Occipital lobe (tissue), 2 donors: Measurements from ENCODE around the gene SPR. TPM values are rescaled to one million over a fixed set of nuclear protein-coding genes. Genes with fewer than 3 reads are reported as not detected.

Source experiments
- DNase-seq: peaks from one replicate; lab custom pipeline; 2025; lab: John Stamatoyannopoulos, UW
- total RNA-seq: library from RNA; depleted of rRNA; stranded (reverse); fragments of >200 nt; gene quantifications from one replicate; pipeline ENCODE4 v1.2.3, GENCODE V29; 2014

SPR gene
- total RNA-seq, 1 donor from 2014 or later = 1.2 TPM

- DNase-seq = no peak
Observed at GRCh38 chr2:72915320-72915906, 28.2 kb downstream of the SPR start.

GRCh38 chr2:72915907-72916742, 28.9 kb downstream of the SPR start:
- no peak for DNase-seq

- DNase-seq = no peak
Observed at GRCh38 chr2:72916743-72917137, 29.5 kb downstream of the SPR start.

- peak; percentile 69 for DNase-seq
Observed at GRCh38 chr2:72917138-72917876, 30.1 kb downstream of the SPR start, which contains the start of gene EMX1. Gene EMX1, plus strand, starts transcription at chr2:72917519. Its CDS starts 334 bp downstream, at chr2:72917853.

- no peak for DNase-seq
Observed at GRCh38 chr2:72917877-72918553, 30.8 kb downstream of the SPR start.

GRCh38 chr2:72919414-72920317, 32.5 kb downstream of the SPR start:
- no peak for DNase-seq

- no peak for DNase-seq
Observed at GRCh38 chr2:72920318-72921087, 33.3 kb downstream of the SPR start.

GRCh38 chr2:72921088-72921851, 34.1 kb downstream of the SPR start:
- no peak for DNase-seq

- no peak for DNase-seq
Observed at GRCh38 chr2:72921853-72922252, 34.6 kb downstream of the SPR start.

GRCh38 chr2:72923833-72924352, 36.7 kb downstream of the SPR start:
- DNase-seq = no peak

GRCh38 chr2:72924353-72925240, 37.4 kb downstream of the SPR start:
- no peak for DNase-seq

- no peak for DNase-seq
Observed at GRCh38 chr2:72925328-72925943, 38.2 kb downstream of the SPR start.

GRCh38 chr2:72926368-72926767, 39.2 kb downstream of the SPR start:
- no peak for DNase-seq

GRCh38 chr2:72926811-72927465, 39.7 kb downstream of the SPR start:
- no peak for DNase-seq

- no peak for DNase-seq
Observed at GRCh38 chr2:72927619-72928550, 40.7 kb downstream of the SPR start.

GRCh38 chr2:72929010-72929409, 41.8 kb downstream of the SPR start:
- DNase-seq = no peak
